SK-MEL-5 (cell line): ENCODE data around the gene ENOPH1. TPM values are rescaled to one million over a fixed set of nuclear protein-coding genes. Genes with fewer than 3 reads are reported as not detected.

Experiments used
- DNase-seq: peaks from one replicate; pipeline ENCODE4 v3.0.0-alpha.2; 2016; ENCODE audit warnings: low read depth, low spot score
- in situ Hi-C: cut with HindIII; loops from 2 replicates; pipeline ENCODE4 v1.10.0; 2016; ENCODE audit warnings: low sequenced_read_pairs, high pct_unique_total_duplicates, low pct_unique_long_range_greater_than_20kb
- small RNA-seq, 2 experiments: library from RNA; depleted of rRNA; stranded (forward); fragments of <200 nt; gene quantifications; one replicate each; pipeline ENCODE3, GENCODE V24; 2014
- total RNA-seq: library from RNA; depleted of rRNA; stranded (reverse); fragments of >200 nt; shearing (Covaris generic); gene quantifications from 2 replicates; pipeline ENCODE4 v1.2.3, GENCODE V29; 2014; rRNA removed

Gene ENOPH1
- total RNA-seq, 1 experiment from 2014 or later, result 54.9 TPM

- DNase-seq, result no peak
- in situ Hi-C loops, result no loop called here
Observed at GRCh38 chr4:82489076-82489475, 58.7 kb downstream of the ENOPH1 start.

- in situ Hi-C loops, result no loop called here
- DNase-seq, result no peak
Observed at GRCh38 chr4:82489987-82490386, 59.6 kb downstream of the ENOPH1 start.

- in situ Hi-C loops, result no loop called here
Observed at GRCh38 chr4:82491251-82491960, 61.0 kb downstream of the ENOPH1 start.

GRCh38 chr4:82493721-82494425, 63.5 kb downstream of the ENOPH1 start:
- in situ Hi-C loops, result no loop called here
- DNase-seq, result peak; percentile 74

More at GRCh38 chr4:82491251-82491960, 61.0 kb downstream of the ENOPH1 start:
- no peak for DNase-seq

GRCh38 chr4:82495666-82496065, 65.3 kb downstream of the ENOPH1 start:
- in situ Hi-C loops, result no loop called here
- no peak for DNase-seq

- in situ Hi-C loops, result no loop called here
- DNase-seq, result no peak
Observed at GRCh38 chr4:82496349-82496748, 66.0 kb downstream of the ENOPH1 start.

- no peak for DNase-seq
- in situ Hi-C loops, result no loop called here
Observed at GRCh38 chr4:82499738-82500434, 69.5 kb downstream of the ENOPH1 start.

- in situ Hi-C loops, result no loop called here
- no peak for DNase-seq
Observed at GRCh38 chr4:82500435-82501153, 70.2 kb downstream of the ENOPH1 start.

GRCh38 chr4:82501154-82501442, 70.7 kb downstream of the ENOPH1 start:
- DNase-seq, result no peak

GRCh38 chr4:82508011-82508410, 77.6 kb downstream of the ENOPH1 start:
- in situ Hi-C loops, result no loop called here
- no peak for DNase-seq

More at GRCh38 chr4:82501154-82501442, 70.7 kb downstream of the ENOPH1 start:
- in situ Hi-C loops, result no loop called here

- in situ Hi-C loops, result no loop called here
Observed at GRCh38 chr4:82508806-82509428, 78.5 kb downstream of the ENOPH1 start.

GRCh38 chr4:82510216-82510615, 79.8 kb downstream of the ENOPH1 start:
- DNase-seq, result no peak
- in situ Hi-C loops, result no loop called here

More at GRCh38 chr4:82508806-82509428, 78.5 kb downstream of the ENOPH1 start:
- no peak for DNase-seq

Small RNAs within 50 kb of the gene (small RNA-seq; reads per million reads assigned to genes)
- 0 reads per million in 2 experiments for gene RF00150

Other genes with a start within 250 kb of the ENOPH1 start
- 27.7 and 32.4 TPM in 2 replicates for gene HNRNPD, start 56.6 kb upstream of the ENOPH1 start, total RNA-seq
- gene HNRNPDL, start 128 bp upstream of the ENOPH1 start, total RNA-seq, result 169 and 179 TPM in 2 replicates
- gene TMEM150C, start 131.4 kb downstream of the ENOPH1 start, total RNA-seq, result 4.5 and 7.0 TPM in 2 replicates